K562 (cell line): ENCODE measurements around the gene SLC22A23. TPM values are rescaled to one million over a fixed set of nuclear protein-coding genes. Genes with fewer than 3 reads are reported as not detected.
A peak's percentile ranks its signal among the peaks of the same experiment; 100 is the strongest.

Experiments
- ATF3 ChIP-seq, 2 experiments: fragments of 450-650 bp in 1 of 2; sonication (generic) in 1 of 2; formaldehyde crosslinking in 1 of 2; IDR thresholded peaks in 1 of 2; conservative IDR thresholded peaks in 1 of 2; 2 replicates each; pipeline versions ENCODE4 v1.6.1 to v1.8.1; 2016 to 2023; ENCODE audit warnings: mild to moderate bottlenecking in 2 of 2, moderate library complexity in 2 of 2, inconsistent platforms in 1 of 2, missing genetic modification reagents in 1 of 2
- ATF6 ChIP-seq: sonication (generic); formaldehyde crosslinking; IDR thresholded peaks from 2 replicates; pipeline ENCODE4 v1.4.0; 2020; ENCODE audit warnings: mild to moderate bottlenecking, missing genetic modification reagents
- CHD4 ChIP-seq: fragments of 200-600 bp; sonication (generic); IDR thresholded peaks from 3 replicates; pipeline ENCODE4 v1.6.1; 2012; ENCODE audit warnings: low read depth, mild to moderate bottlenecking, mixed read lengths, low read length, inconsistent platforms; ENCODE audit not compliant: insufficient read depth, insufficient replicate concordance, poor library complexity, severe bottlenecking
- ERF ChIP-seq: fragments of 450-650 bp; formaldehyde crosslinking; IDR thresholded peaks from 2 replicates; pipeline ENCODE4 v1.4.0; 2020; ENCODE audit warnings: mild to moderate bottlenecking, mixed read lengths
- ESRRA ChIP-seq: fragments of 450-650 bp; IDR thresholded peaks from 2 replicates; pipeline ENCODE4 v1.6.1; 2014; ENCODE audit warnings: low read depth, mild to moderate bottlenecking, moderate library complexity, borderline replicate concordance
- ESRRB ChIP-seq: fragments of 250-450 bp; sonication (Bioruptor Pico); IDR thresholded peaks from 2 replicates; pipeline ENCODE4 v1.5.0; 2020; ENCODE audit warnings: mild to moderate bottlenecking, moderate library complexity, borderline replicate concordance
- EWSR1 ChIP-seq: fragments of 450-650 bp; IDR thresholded peaks from 2 replicates; pipeline ENCODE4 v1.6.1; 2018; ENCODE audit warnings: borderline replicate concordance, mild to moderate bottlenecking, low read depth, moderate library complexity; ENCODE audit not compliant: partially characterized antibody
- HEY1 ChIP-seq: fragments of 250-450 bp; sonication (Bioruptor Pico); IDR thresholded peaks from 2 replicates; pipeline ENCODE4 v1.5.0; 2020; ENCODE audit warnings: mild to moderate bottlenecking, moderate library complexity, borderline replicate concordance
- IRF9 ChIP-seq: fragments of 450-650 bp; IDR thresholded peaks from 2 replicates; pipeline ENCODE4 v1.6.1; 2016; ENCODE audit warnings: missing biosample characterization, missing genetic modification characterization
- MAFF ChIP-seq: IDR thresholded peaks from 2 replicates; pipeline ENCODE4 v1.6.1; 2012; ENCODE audit warnings: low read length, improper control_type of control experiment
- MAZ ChIP-seq, 2 experiments: fragments of 450-650 bp in 1 of 2; sonication (generic) in 1 of 2; formaldehyde crosslinking; IDR thresholded peaks in 1 of 2; conservative IDR thresholded peaks in 1 of 2; 2 replicates each; pipeline versions ENCODE4 v1.4.0 to v1.5.0; 2020; ENCODE audit warnings: mild to moderate bottlenecking in 1 of 2, missing genetic modification reagents in 1 of 2
- NFATC3 ChIP-seq: fragments of 450-650 bp; IDR thresholded peaks from 2 replicates; pipeline ENCODE4 v1.6.1; 2017; ENCODE audit warnings: mild to moderate bottlenecking
- NR2F6 ChIP-seq: fragments of 450-650 bp; formaldehyde crosslinking; IDR thresholded peaks from 2 replicates; pipeline ENCODE4 v1.4.0; 2020; ENCODE audit warnings: mild to moderate bottlenecking
- POLR2G ChIP-seq: fragments of 200-400 bp; formaldehyde crosslinking; IDR thresholded peaks from 2 replicates; pipeline ENCODE4 v1.6.1; 2017; ENCODE audit warnings: low read depth, mild to moderate bottlenecking, antibody characterized with exemption, low read length, moderate library complexity
- RBM14 ChIP-seq: fragments of 200-400 bp; formaldehyde crosslinking; IDR thresholded peaks from 2 replicates; pipeline ENCODE4 v1.6.1; 2018; ENCODE audit warnings: low read depth, mild to moderate bottlenecking, low read length, moderate library complexity, borderline replicate concordance; ENCODE audit not compliant: insufficient read depth
- RNF219 ChIP-seq: fragments of 250-450 bp; sonication (Bioruptor Pico); IDR thresholded peaks from 2 replicates; pipeline ENCODE4 v1.5.0; 2022; ENCODE audit warnings: mild to moderate bottlenecking
- SMARCB1 ChIP-seq: IDR thresholded peaks from 2 replicates; pipeline ENCODE4 v1.6.1; 2011; ENCODE audit warnings: improper control_type of control experiment, low read depth; ENCODE audit not compliant: insufficient read length
- SMARCE1 ChIP-seq: fragments of 450-650 bp; IDR thresholded peaks from 2 replicates; pipeline ENCODE4 v1.7.1; 2016; ENCODE audit warnings: mild to moderate bottlenecking
- ZKSCAN3 ChIP-seq: fragments of 250-450 bp; sonication (Bioruptor Pico); IDR thresholded peaks from 2 replicates; pipeline ENCODE4 v1.4.0; 2020
- ZNF24 ChIP-seq: fragments of 450-650 bp; IDR thresholded peaks from 2 replicates; pipeline ENCODE4 v1.6.1; 2016
- ZNF696 ChIP-seq: fragments of 250-450 bp; sonication (Bioruptor Pico); conservative IDR thresholded peaks from 2 replicates; pipeline ENCODE4 v1.4.0; 2020; ENCODE audit warnings: mild to moderate bottlenecking, moderate library complexity
- polyA plus RNA-seq, 8 experiments: library from polyadenylated mRNA; depleted of rRNA in 4 of 8; stranded (reverse) in 5 of 8; unstranded in 3 of 8; fragments of >200 nt; fragmentation: Nextera tagmentation in 2 of 8; fragmentation: Illumina TruSeq in 1 of 8; extraction: Ambion mirVana in 2 of 8; extraction: Trizol in 1 of 8; gene quantifications; 2 replicates each; pipeline versions ENCODE4 v1.2.1 to v1.2.3, GENCODE V29; 2011 to 2014; ENCODE audit warnings: inconsistent platforms in 1 of 8, missing spikeins in 1 of 8
- total RNA-seq, 7 experiments: library from RNA; depleted of rRNA in 6 of 7; stranded (reverse); fragments of >200 nt in 6 of 7; fragmentation: Illumina TruSeq in 2 of 7; extraction: Trizol in 2 of 7; gene quantifications; 2 replicates each; pipeline versions ENCODE4 v1.2.1 to v1.2.3, GENCODE V29; 2011 to 2021; ENCODE audit warnings: low replicate concordance in 1 of 7

SLC22A23 gene
- total and polyA plus RNA-seq, 9 of the 15 experiments (the other 6 are each of a cell fraction or from before 2014, with no cell fraction given), result 0.30 to 8.7 (median 2.5) TPM

- TF ChIP-seq NR2F6 (CRISPR knock-in tag), result no peak
- no peak for TF ChIP-seq IRF9 (tag)
- no peak for TF ChIP-seq ZNF696 (CRISPR knock-in tag)
- TF ChIP-seq EWSR1, result no peak
- TF ChIP-seq ERF (CRISPR knock-in tag), result no peak
- TF ChIP-seq ZNF24, result peak; percentile 51; the same call in 1 of the 2 replicates
- TF ChIP-seq SMARCE1, result peak; percentile 88
- peak; percentile 89 for TF ChIP-seq ATF3 (IDR thresholded peaks at IDR 0.05)
- TF ChIP-seq ATF3 (CRISPR knock-in tag; conservative IDR thresholded peaks at IDR 0.05), result no peak
- TF ChIP-seq NFATC3, result no peak
- TF ChIP-seq CHD4, result no peak
- no peak for TF ChIP-seq RNF219 (CRISPR knock-in tag)
- no peak for TF ChIP-seq SMARCB1
- TF ChIP-seq ATF6, result no peak
- no peak for TF ChIP-seq ZKSCAN3
- TF ChIP-seq ESRRA, result peak; percentile 55; the same call in 1 of the 2 replicates
- TF ChIP-seq HEY1 (CRISPR knock-in tag), result no peak
- TF ChIP-seq MAZ (CRISPR knock-in tag; conservative IDR thresholded peaks at IDR 0.05 in 1 of 2, IDR thresholded peaks at IDR 0.05 in 1 of 2), result peak; percentile 61 to 91; a peak in 3 of 4 replicates
- no peak for TF ChIP-seq RBM14
- TF ChIP-seq MAFF, result peak; percentile 44; the same call in 1 of the 2 replicates
- TF ChIP-seq POLR2G, result no peak
- no peak for TF ChIP-seq ESRRB (CRISPR knock-in tag)
Measured at GRCh38 chr6:3383525-3383924, 73.3 kb downstream of the SLC22A23 start (continued).
